MM.1S (cell line): ENCODE measurements around the gene CLIC4.
"Not testable (repeated sequence)": the region's sequence is repeated elsewhere in the genome, so short reads cannot be mapped to it uniquely, and the experiment has no call there.

Experiments used
- DNase-seq: peaks from one replicate; pipeline ENCODE4 v3.0.0-alpha.2; 2015
- H2AFZ ChIP-seq: fragments of 300-600 bp; sonication (generic); 2 replicates; pipeline ENCODE4 v1.6.0; 2016; ENCODE audit warnings: antibody characterized with exemption, low read length
- H3F3A ChIP-seq: fragments of 300-600 bp; sonication (generic); 2 replicates; pipeline ENCODE4 v1.6.1; 2016; ENCODE audit warnings: mild to moderate bottlenecking, antibody characterized with exemption, low read length, moderate library complexity, mixed read lengths; ENCODE audit not compliant: insufficient read depth
- H3K27ac ChIP-seq: fragments of 300-600 bp; sonication (generic); 2 replicates; pipeline ENCODE4 v1.5.1; 2016; ENCODE audit warnings: mild to moderate bottlenecking, low read length
- H3K27me3 ChIP-seq: fragments of 300-600 bp; sonication (generic); replicated peaks from 2 replicates; pipeline ENCODE4 v1.6.0; 2016; ENCODE audit warnings: low read length; ENCODE audit not compliant: insufficient read depth
- H3K36me3 ChIP-seq: fragments of 300-600 bp; sonication (generic); replicated peaks from 2 replicates; pipeline ENCODE4 v1.6.1; 2016; ENCODE audit warnings: mild to moderate bottlenecking, low read length, mixed read lengths; ENCODE audit not compliant: insufficient read depth
- H3K4me1 ChIP-seq: fragments of 300-600 bp; sonication (generic); 2 replicates; pipeline ENCODE4 v1.6.1; 2016; ENCODE audit warnings: low read length, mixed read lengths
- H3K4me2 ChIP-seq: fragments of 300-600 bp; sonication (generic); 2 replicates; pipeline ENCODE4 v1.6.0; 2016; ENCODE audit warnings: low read depth, low read length
- H3K4me3 ChIP-seq: fragments of 300-600 bp; sonication (generic); 2 replicates; pipeline ENCODE4 v1.5.1; 2016; ENCODE audit warnings: low read length, mixed read lengths
- H3K79me2 ChIP-seq: fragments of 300-600 bp; sonication (generic); 2 replicates; pipeline ENCODE4 v1.6.1; 2016; ENCODE audit warnings: mixed run types, low read length, mixed read lengths
- H3K9ac ChIP-seq: fragments of 300-600 bp; sonication (generic); 2 replicates; pipeline ENCODE4 v1.6.1; 2016; ENCODE audit warnings: low read length, mixed read lengths
- H3K9me2 ChIP-seq: fragments of 300-600 bp; sonication (generic); replicated peaks from 2 replicates; pipeline ENCODE4 v1.6.1; 2016; ENCODE audit warnings: mild to moderate bottlenecking, low read length, mixed read lengths; ENCODE audit not compliant: insufficient read depth
- H3K9me3 ChIP-seq: fragments of 300-600 bp; sonication (generic); replicated peaks from 2 replicates; pipeline ENCODE4 v1.6.1; 2016; ENCODE audit warnings: mild to moderate bottlenecking, low read length, mixed read lengths; ENCODE audit not compliant: insufficient read depth
- H4K20me1 ChIP-seq: fragments of 300-600 bp; sonication (generic); 2 replicates; pipeline ENCODE4 v1.6.1; 2016; ENCODE audit warnings: mild to moderate bottlenecking, low read length, moderate library complexity, mixed read lengths; ENCODE audit not compliant: insufficient read depth
- CTCF ChIP-seq: fragments of 300-600 bp; sonication (generic); IDR thresholded peaks from 2 replicates; pipeline ENCODE4 v1.5.1; 2016; ENCODE audit warnings: antibody characterized with exemption, low read length, mixed read lengths
- EZH2 ChIP-seq: fragments of 300-600 bp; sonication (generic); optimal IDR thresholded peaks from 2 replicates; pipeline ENCODE3; 2017; ENCODE audit warnings: low read depth, mild to moderate bottlenecking, antibody characterized with exemption, low read length, mixed read lengths
- EZH2phosphoT487 ChIP-seq: fragments of 300-600 bp; sonication (generic); IDR thresholded peaks from 2 replicates; pipeline ENCODE4 v1.6.1; 2018; ENCODE audit warnings: antibody characterized with exemption, low read length

CLIC4 gene

GRCh38 chr1:24727501-24728216 is 17.6 kb upstream of the CLIC4 start:
- H3K4me1 ChIP-seq: peaks cover 13% of the 10 kb centered on the region
- peak overlapping the region; percentile 68; the same call in 1 of the 2 replicates for H2AFZ ChIP-seq
- H3K36me3 ChIP-seq: no peaks in the 10 kb centered on the region
- H4K20me1 ChIP-seq: no peaks in the 10 kb centered on the region
- peak overlapping the region; percentile 42 for H3K4me3 ChIP-seq
- H3K9me3 ChIP-seq: no peaks in the 10 kb centered on the region
- H3K27ac ChIP-seq: peak overlapping the region; percentile 80; the same call in 1 of the 2 replicates
- peaks cover 19% of the 10 kb centered on the region for H3F3A ChIP-seq
- peak; percentile 94 for DNase-seq
- H3K4me2 ChIP-seq: peak overlapping the region; percentile 67
- peak overlapping the region; percentile 42; the same call in 1 of the 2 replicates for H3K9ac ChIP-seq
- H3K9me2 ChIP-seq: no peaks in the 10 kb centered on the region
- TF ChIP-seq EZH2phosphoT487: no peak
- TF ChIP-seq CTCF: no peak
- no peak for TF ChIP-seq EZH2
- no peaks in the 10 kb centered on the region for H3K27me3 ChIP-seq
- no peaks in the 10 kb centered on the region for H3K79me2 ChIP-seq

- H3K79me2 ChIP-seq: no peaks in the 10 kb centered on the region
- no peak overlapping the region for H3K4me2 ChIP-seq
- peaks cover 19% of the 10 kb centered on the region for H3F3A ChIP-seq
- peaks cover 13% of the 10 kb centered on the region for H3K4me1 ChIP-seq
- no peaks in the 10 kb centered on the region for H4K20me1 ChIP-seq
- no peaks in the 10 kb centered on the region for H3K36me3 ChIP-seq
- H3K27me3 ChIP-seq: no peaks in the 10 kb centered on the region
- DNase-seq: no peak
- no peak overlapping the region for H3K4me3 ChIP-seq
- no peaks in the 10 kb centered on the region for H3K9me3 ChIP-seq
- no peaks in the 10 kb centered on the region for H3K9me2 ChIP-seq
- no peak overlapping the region for H2AFZ ChIP-seq
- H3K27ac ChIP-seq: no peak overlapping the region
- no peak overlapping the region for H3K9ac ChIP-seq
- TF ChIP-seq EZH2 (no peak), CTCF (no peak), EZH2phosphoT487 (no peak)
Observed at GRCh38 chr1:24728982-24729381, 16.3 kb upstream of the CLIC4 start.

GRCh38 chr1:24732186-24732885 is 12.9 kb upstream of the CLIC4 start:
- H2AFZ ChIP-seq: no peak overlapping the region
- no peak overlapping the region for H3K9ac ChIP-seq
- no peak for TF ChIP-seq EZH2phosphoT487
- no peak for TF ChIP-seq CTCF
- no peak for TF ChIP-seq EZH2
- H3F3A ChIP-seq: peaks cover 10% of the 10 kb centered on the region
- H3K9me3 ChIP-seq: no peaks in the 10 kb centered on the region
- H3K4me3 ChIP-seq: no peak overlapping the region
- H3K36me3 ChIP-seq: no peaks in the 10 kb centered on the region
- H3K4me2 ChIP-seq: no peak overlapping the region
- DNase-seq: no peak
- H3K9me2 ChIP-seq: no peaks in the 10 kb centered on the region
- no peaks in the 10 kb centered on the region for H4K20me1 ChIP-seq
- peaks cover 4% of the 10 kb centered on the region for H3K4me1 ChIP-seq
- no peaks in the 10 kb centered on the region for H3K79me2 ChIP-seq
- no peaks in the 10 kb centered on the region for H3K27me3 ChIP-seq
- H3K27ac ChIP-seq: no peak overlapping the region

- H3K4me3 ChIP-seq: not testable (repeated sequence)
Observed at GRCh38 chr1:24733342-24733741, 11.9 kb upstream of the CLIC4 start.

More at GRCh38 chr1:24733342-24733741, 11.9 kb upstream of the CLIC4 start:
- not testable (repeated sequence) for H3K4me1 ChIP-seq, H3K9me2 ChIP-seq, H3K4me2 ChIP-seq, H3K27me3 ChIP-seq, H2AFZ ChIP-seq, H3K9me3 ChIP-seq, H3K9ac ChIP-seq, DNase-seq, H3K36me3 ChIP-seq, H3K27ac ChIP-seq, H3F3A ChIP-seq, H3K79me2 ChIP-seq, H4K20me1 ChIP-seq
